H9 (cell line): ENCODE results near the gene LSS. TPM values are rescaled to one million over a fixed set of nuclear protein-coding genes. Genes with fewer than 3 reads are reported as not detected.
A peak's percentile ranks its signal among the peaks of the same experiment; 100 is the strongest.

ENCODE experiments used
- DNase-seq: peaks from one replicate; pipeline ENCODE4 v3.0.0-alpha.2; 2017
- H2AFZ ChIP-seq: one replicate; pipeline ENCODE4 v1.6.1; 2013; ENCODE audit warnings: mild to moderate bottlenecking, low read length, control low read depth, moderate library complexity
- H2AK5ac ChIP-seq: 2 replicates; pipeline ENCODE4 v1.6.1; 2013; ENCODE audit warnings: low read length, control low read depth, mixed read lengths; ENCODE audit not compliant: insufficient read length
- H2BK120ac ChIP-seq: one replicate; pipeline ENCODE4 v1.6.1; 2013; ENCODE audit warnings: low read depth, mild to moderate bottlenecking, low read length, control low read depth, inconsistent platforms; ENCODE audit not compliant: poor library complexity, severe bottlenecking
- H2BK12ac ChIP-seq: 2 replicates; pipeline ENCODE4 v1.6.1; 2013; ENCODE audit warnings: low read length, control low read depth, mixed read lengths, low read depth; ENCODE audit not compliant: insufficient read length
- H2BK15ac ChIP-seq: 2 replicates; pipeline ENCODE4 v1.6.1; 2013; ENCODE audit warnings: low read depth, low read length, control low read depth
- H2BK20ac ChIP-seq: one replicate; pipeline ENCODE4 v1.6.1; 2013; ENCODE audit warnings: low read depth, mild to moderate bottlenecking, low read length, control low read depth, inconsistent platforms; ENCODE audit not compliant: poor library complexity, severe bottlenecking
- H2BK5ac ChIP-seq: 2 replicates; pipeline ENCODE4 v1.6.1; 2013; ENCODE audit warnings: low read length, control low read depth, mixed read lengths; ENCODE audit not compliant: insufficient read length
- H3K14ac ChIP-seq: 2 replicates; pipeline ENCODE4 v1.6.1; 2013; ENCODE audit warnings: low read length, control low read depth; ENCODE audit not compliant: insufficient read depth
- H3K18ac ChIP-seq: 2 replicates; pipeline ENCODE4 v1.6.1; 2013; ENCODE audit warnings: low read depth, mild to moderate bottlenecking, mixed read lengths, low read length, control low read depth; ENCODE audit not compliant: insufficient read length
- H3K23ac ChIP-seq: 2 replicates; pipeline ENCODE4 v1.6.1; 2013; ENCODE audit warnings: low read length, control low read depth, mixed read lengths, low read depth; ENCODE audit not compliant: insufficient read length
- H3K23me2 ChIP-seq: 2 replicates; pipeline ENCODE4 v1.6.1; 2013; ENCODE audit warnings: low read depth, mild to moderate bottlenecking, mixed read lengths, low read length, control low read depth; ENCODE audit not compliant: insufficient read length, poor library complexity, severe bottlenecking
- H3K27ac ChIP-seq: 2 replicates; pipeline ENCODE4 v1.5.1; 2013; ENCODE audit warnings: low read length, control low read depth, mixed read lengths, low read depth; ENCODE audit not compliant: insufficient read length
- H3K27me3 ChIP-seq: 2 replicates; pipeline ENCODE4 v1.6.1; 2013; ENCODE audit warnings: low read length, control low read depth, inconsistent platforms; ENCODE audit not compliant: insufficient read depth
- H3K4ac ChIP-seq: 2 replicates; pipeline ENCODE4 v1.6.1; 2013; ENCODE audit warnings: low read depth, mild to moderate bottlenecking, control low read depth, inconsistent platforms, low read length, moderate library complexity
- H3K4me1 ChIP-seq: 2 replicates; pipeline ENCODE4 v1.6.1; 2013; ENCODE audit warnings: low read length, control low read depth, inconsistent platforms; ENCODE audit not compliant: insufficient read depth
- H3K4me2 ChIP-seq: 2 replicates; pipeline ENCODE4 v1.6.1; 2013; ENCODE audit warnings: low read length, control low read depth, mixed read lengths; ENCODE audit not compliant: insufficient read length, insufficient read depth
- H3K56ac ChIP-seq: 2 replicates; pipeline ENCODE4 v1.6.1; 2013; ENCODE audit warnings: low read depth, mild to moderate bottlenecking, mixed read lengths, low read length, control low read depth; ENCODE audit not compliant: insufficient read length
- H3K79me1 ChIP-seq: 2 replicates; pipeline ENCODE4 v1.6.1; 2013; ENCODE audit warnings: low read depth, mild to moderate bottlenecking, moderate library complexity, low read length, control low read depth, inconsistent platforms; ENCODE audit not compliant: insufficient read depth, poor library complexity, severe bottlenecking
- H3K79me2 ChIP-seq: 2 replicates; pipeline ENCODE4 v1.6.1; 2013; ENCODE audit warnings: low read length, control low read depth, inconsistent platforms; ENCODE audit not compliant: insufficient read depth
- H3K9ac ChIP-seq: 2 replicates; pipeline ENCODE4 v1.6.1; 2013; ENCODE audit warnings: low read length, control low read depth, mixed read lengths; ENCODE audit not compliant: insufficient read length; ENCODE audit errors: extremely low read depth
- H3K9me3 ChIP-seq: one replicate; pipeline ENCODE4 v1.6.1; 2013; ENCODE audit warnings: low read depth, low read length, inconsistent platforms; ENCODE audit not compliant: control insufficient read depth
- H3T11ph ChIP-seq: one replicate; pipeline ENCODE4 v1.6.1; 2013; ENCODE audit warnings: mild to moderate bottlenecking, low read length, control low read depth, inconsistent platforms
- H4K20me1 ChIP-seq: one replicate; pipeline ENCODE4 v1.6.1; 2013; ENCODE audit not compliant: control insufficient read depth, insufficient read length, insufficient read depth
- H4K5ac ChIP-seq: 2 replicates; pipeline ENCODE4 v1.6.1; 2013; ENCODE audit warnings: low read depth, mild to moderate bottlenecking, mixed read lengths, low read length, control low read depth; ENCODE audit not compliant: insufficient read length
- H4K8ac ChIP-seq: replicated peaks from 2 replicates; pipeline ENCODE4 v1.6.1; 2013; ENCODE audit warnings: low read length, control low read depth, mixed read lengths, low read depth; ENCODE audit not compliant: insufficient read length
- H4K91ac ChIP-seq: 2 replicates; pipeline ENCODE4 v1.6.1; 2013; ENCODE audit warnings: low read depth, mild to moderate bottlenecking, moderate library complexity, mixed read lengths, low read length, control low read depth; ENCODE audit not compliant: insufficient read length
- H3K27ac Mint-ChIP-seq, 3 experiments: 2 replicates in 2 of 3; 3 replicates in 1 of 3; pipeline ENCODE4 v1.8.0; 2020 to 2021; ENCODE audit warnings: mixed read lengths in 3 of 3, mild to moderate bottlenecking in 1 of 3, moderate library complexity in 1 of 3
- H3K27me3 Mint-ChIP-seq: 2 replicates; pipeline ENCODE4 v1.8.0; 2021; ENCODE audit warnings: low read depth, mild to moderate bottlenecking, moderate library complexity, mixed read lengths
- H3K36me3 Mint-ChIP-seq, 3 experiments: 2 replicates in 2 of 3; 3 replicates in 1 of 3; pipeline ENCODE4 v1.8.0; 2020 to 2021; ENCODE audit warnings: low read depth in 3 of 3, mixed read lengths in 3 of 3; ENCODE audit not compliant: insufficient read depth in 1 of 3
- H3K4me1 Mint-ChIP-seq, 2 experiments: 2 replicates each; pipeline ENCODE4 v1.8.0; 2020; ENCODE audit warnings: mixed read lengths in 2 of 2
- H3K4me3 Mint-ChIP-seq, 2 experiments: 2 replicates in 1 of 2; 3 replicates in 1 of 2; pipeline ENCODE4 v1.8.0; 2020 to 2021; ENCODE audit warnings: mild to moderate bottlenecking in 2 of 2, mixed read lengths in 2 of 2, moderate library complexity in 1 of 2
- H3K9me3 Mint-ChIP-seq, 2 experiments: 2 replicates in 1 of 2; 3 replicates in 1 of 2; pipeline ENCODE4 v1.8.0; 2020; ENCODE audit warnings: mild to moderate bottlenecking in 2 of 2, mixed read lengths in 2 of 2, moderate library complexity in 1 of 2
- WGBS: extraction: QIAGEN DNeasy Blood & Tissue Kit; methylation state at CpG from one replicate; pipeline ENCODE4 v1.1.7; 2013; ENCODE audit warnings: missing lambda C conversion rate, low lambda C conversion rate, mixed read lengths; ENCODE audit not compliant: insufficient read length; ENCODE audit errors: extremely low coverage; 5-methylcytosine and 5-hydroxymethylcytosine counted together
- total RNA-seq: library from RNA; stranded (reverse); gene quantifications from 2 replicates; pipeline ENCODE4 v1.2.1, GENCODE V29; 2021
- TF ChIP-seq, protein P1 (sequence below): fragments of 200-600 bp; sonication (generic); conservative IDR thresholded peaks from 3 replicates; pipeline ENCODE4 v1.8.0; 2021; ENCODE audit warnings: antibody characterized with exemption, mild to moderate bottlenecking

LSS gene
- total RNA-seq, 1 experiment from 2014 or later, result 69.2 TPM

DNA sequence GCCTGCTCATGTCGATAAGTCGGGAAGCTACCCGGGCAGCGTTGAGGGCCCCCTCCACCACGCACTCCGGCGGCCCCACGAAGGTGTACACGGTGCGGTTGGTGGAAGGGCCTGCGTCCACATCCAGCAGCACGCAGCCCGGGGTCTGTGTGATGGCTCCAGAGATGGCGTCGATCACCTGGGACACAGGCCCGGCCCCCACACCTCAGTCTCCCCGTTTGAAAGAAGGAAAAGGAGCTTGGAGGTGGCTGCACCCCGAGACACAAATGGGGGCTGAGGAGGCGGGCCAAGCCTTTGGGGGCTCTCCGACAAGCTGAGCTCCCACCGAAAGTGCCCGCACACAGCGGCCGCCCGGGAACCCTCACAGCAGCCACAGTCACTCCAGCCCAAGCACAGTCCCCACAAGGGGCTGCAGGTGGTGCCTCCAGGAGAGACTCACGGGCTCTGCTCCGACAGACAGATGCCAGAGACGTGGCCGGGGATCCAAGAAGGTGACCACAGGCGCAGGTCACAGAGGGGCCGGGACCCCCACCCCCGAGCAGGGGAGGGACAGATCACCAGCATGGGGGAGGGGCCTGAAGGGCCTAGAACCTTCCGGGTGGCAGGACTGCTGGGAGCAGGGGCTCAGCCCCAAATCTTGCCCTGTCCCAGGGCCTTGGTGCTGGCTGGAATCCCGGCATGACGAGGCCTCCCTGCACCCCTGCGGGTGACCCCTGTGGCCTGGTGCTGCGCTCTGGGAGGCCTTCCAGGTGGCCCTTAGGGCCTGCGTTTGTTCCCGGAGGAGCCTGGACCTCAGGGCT lies 74.2 kb downstream of the LSS start:
- no peaks in the 10 kb centered on the region for H3K9me3 Mint-ChIP-seq
- Histone ChIP-seq H4K91ac (no peak overlapping the region), H2BK12ac (no peak overlapping the region), H3K9me3 (no peaks in the 10 kb centered on the region), H4K5ac (no peak overlapping the region), H3K4me1 (no peaks in the 10 kb centered on the region; the same call in 1 of the 2 replicates), H2BK5ac (no peak overlapping the region), H2BK15ac (no peak overlapping the region), H3K23me2 (no peaks in the 10 kb centered on the region), H3K27ac (no peak overlapping the region), H2AFZ (no peak overlapping the region), H2BK20ac (no peak overlapping the region), H3T11ph (no peak overlapping the region), H2AK5ac (no peak overlapping the region), H4K8ac (no peak overlapping the region), H3K23ac (no peak overlapping the region), H3K18ac (no peak overlapping the region), H3K14ac (no peak overlapping the region), H2BK120ac (no peak overlapping the region), H3K79me1 (no peaks in the 10 kb centered on the region), H4K20me1 (no peaks in the 10 kb centered on the region), H3K79me2 (no peaks in the 10 kb centered on the region), H3K4me2 (no peak overlapping the region), H3K9ac (no peak overlapping the region), H3K4ac (no peak overlapping the region), H3K27me3 (no peaks in the 10 kb centered on the region), H3K56ac (no peak overlapping the region)
- H3K36me3 Mint-ChIP-seq, result peaks cover 0 to 2% (median 0%) of the 10 kb centered on the region in 3 experiments; a peak in 2 of 7 replicates
- no peaks in the 10 kb centered on the region for H3K27me3 Mint-ChIP-seq
- H3K4me1 Mint-ChIP-seq, result peaks cover 6 to 11% of the 10 kb centered on the region in 2 experiments
- TF ChIP-seq, protein P1, sequence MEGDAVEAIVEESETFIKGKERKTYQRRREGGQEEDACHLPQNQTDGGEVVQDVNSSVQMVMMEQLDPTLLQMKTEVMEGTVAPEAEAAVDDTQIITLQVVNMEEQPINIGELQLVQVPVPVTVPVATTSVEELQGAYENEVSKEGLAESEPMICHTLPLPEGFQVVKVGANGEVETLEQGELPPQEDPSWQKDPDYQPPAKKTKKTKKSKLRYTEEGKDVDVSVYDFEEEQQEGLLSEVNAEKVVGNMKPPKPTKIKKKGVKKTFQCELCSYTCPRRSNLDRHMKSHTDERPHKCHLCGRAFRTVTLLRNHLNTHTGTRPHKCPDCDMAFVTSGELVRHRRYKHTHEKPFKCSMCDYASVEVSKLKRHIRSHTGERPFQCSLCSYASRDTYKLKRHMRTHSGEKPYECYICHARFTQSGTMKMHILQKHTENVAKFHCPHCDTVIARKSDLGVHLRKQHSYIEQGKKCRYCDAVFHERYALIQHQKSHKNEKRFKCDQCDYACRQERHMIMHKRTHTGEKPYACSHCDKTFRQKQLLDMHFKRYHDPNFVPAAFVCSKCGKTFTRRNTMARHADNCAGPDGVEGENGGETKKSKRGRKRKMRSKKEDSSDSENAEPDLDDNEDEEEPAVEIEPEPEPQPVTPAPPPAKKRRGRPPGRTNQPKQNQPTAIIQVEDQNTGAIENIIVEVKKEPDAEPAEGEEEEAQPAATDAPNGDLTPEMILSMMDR, result no peak
- H3K4me3 Mint-ChIP-seq, result no peak overlapping the region; a peak in 1 of 5 replicates
- WGBS, result no CpG with 5 or more reads among the region's 39 CpGs
- DNase-seq, result peak; percentile 32
- no peak overlapping the region for H3K27ac Mint-ChIP-seq
